HG03280 (cell line): ENCODE data around the gene ATF6B.
"Not testable (repeated sequence)": the region's sequence is repeated elsewhere in the genome, so short reads cannot be mapped to it uniquely, and the experiment has no call there.

ENCODE experiments used
- ATAC-seq: cut with Tn5 transposase; IDR thresholded peaks from one replicate; pipeline ENCODE4 v1.9.1; 2021; ENCODE audit warnings: mild to moderate bottlenecking, moderate library complexity; ENCODE audit not compliant: unreplicated experiment

Gene ATF6B

GRCh38 chr6:32083812-32084768 lies 44.0 kb downstream of the ATF6B start:
- ATAC-seq = no peak

- ATAC-seq = no peak
Measured at GRCh38 chr6:32082935-32083334, 45.1 kb downstream of the ATF6B start.

GRCh38 chr6:32082478-32082877 lies 45.6 kb downstream of the ATF6B start:
- ATAC-seq = no peak

- no peak for ATAC-seq
Measured at GRCh38 chr6:32081168-32081990, 46.7 kb downstream of the ATF6B start.

GRCh38 chr6:32079566-32080290 lies 48.3 kb downstream of the ATF6B start:
- ATAC-seq = no peak

GRCh38 chr6:32076321-32076809 lies 51.7 kb downstream of the ATF6B start:
- no peak for ATAC-seq

- no peak for ATAC-seq
Measured at GRCh38 chr6:32075781-32076180, 52.3 kb downstream of the ATF6B start.

GRCh38 chr6:32074996-32075532 lies 53.0 kb downstream of the ATF6B start:
- ATAC-seq = no peak

- ATAC-seq = no peak
Measured at GRCh38 chr6:32073613-32074012, 54.4 kb downstream of the ATF6B start.

- no peak for ATAC-seq
Measured at GRCh38 chr6:32073101-32073500, 54.9 kb downstream of the ATF6B start.

- ATAC-seq = no peak
Measured at GRCh38 chr6:32070814-32071543, 57.1 kb downstream of the ATF6B start.

- ATAC-seq = no peak
Measured at GRCh38 chr6:32069878-32070515, 58.0 kb downstream of the ATF6B start.

- no peak for ATAC-seq
Measured at GRCh38 chr6:32069460-32069859, 58.6 kb downstream of the ATF6B start.

- no peak for ATAC-seq
Measured at GRCh38 chr6:32068867-32069266, 59.2 kb downstream of the ATF6B start.

GRCh38 chr6:32068315-32068714 lies 59.7 kb downstream of the ATF6B start:
- ATAC-seq = not testable (repeated sequence)

GRCh38 chr6:32067521-32067920 lies 60.5 kb downstream of the ATF6B start:
- not testable (repeated sequence) for ATAC-seq
